Mesenchymal stem cell (in vitro differentiated cells and primary cell): ENCODE measurements around the gene ACVRL1.

Experiments used
- DNase-seq: peaks from one replicate; pipeline ENCODE4 v3.0.0-alpha.2; 2013
- H2AFZ ChIP-seq: one replicate; pipeline ENCODE4 v1.6.1; 2013; ENCODE audit warnings: low read depth, mild to moderate bottlenecking, control low read depth, inconsistent platforms, low read length, moderate library complexity
- H2AK5ac ChIP-seq: 2 replicates; pipeline ENCODE4 v1.6.1; 2013; ENCODE audit warnings: low read length, moderate library complexity, mild to moderate bottlenecking, inconsistent platforms; ENCODE audit not compliant: severe bottlenecking
- H2BK120ac ChIP-seq: one replicate; pipeline ENCODE4 v1.6.1; 2013; ENCODE audit warnings: low read depth, mild to moderate bottlenecking, inconsistent platforms, low read length, moderate library complexity
- H2BK12ac ChIP-seq, 2 experiments: one replicate each; pipeline ENCODE4 v1.6.1; 2013; ENCODE audit warnings: inconsistent platforms in 2 of 2, low read length in 2 of 2, mild to moderate bottlenecking in 2 of 2, moderate library complexity in 2 of 2, control low read depth in 1 of 2
- H2BK15ac ChIP-seq: one replicate; pipeline ENCODE4 v1.6.1; 2013; ENCODE audit warnings: mild to moderate bottlenecking, low read depth, inconsistent platforms; ENCODE audit not compliant: poor library complexity, severe bottlenecking
- H2BK5ac ChIP-seq: 2 replicates; pipeline ENCODE4 v1.6.1; 2013; ENCODE audit warnings: low read depth, mild to moderate bottlenecking, low read length, control low read depth, inconsistent platforms; ENCODE audit not compliant: poor library complexity, severe bottlenecking
- H3K14ac ChIP-seq, 2 experiments: one replicate each; pipeline ENCODE4 v1.6.1; 2013; ENCODE audit warnings: inconsistent platforms in 2 of 2, low read length in 2 of 2, control low read depth in 1 of 2, mild to moderate bottlenecking in 1 of 2, moderate library complexity in 1 of 2
- H3K18ac ChIP-seq, 2 experiments: one replicate each; pipeline ENCODE4 v1.6.1; 2013; ENCODE audit warnings: inconsistent platforms in 2 of 2, low read length in 2 of 2, control low read depth in 1 of 2, low read depth in 1 of 2, mild to moderate bottlenecking in 1 of 2
- H3K23ac ChIP-seq, 2 experiments: one replicate each; pipeline ENCODE4 v1.6.1; 2013; ENCODE audit warnings: inconsistent platforms in 2 of 2, low read length in 2 of 2, mild to moderate bottlenecking in 2 of 2, moderate library complexity in 2 of 2, control low read depth in 1 of 2
- H3K27ac ChIP-seq: 2 replicates; pipeline ENCODE4 v1.5.1; 2013; ENCODE audit warnings: mild to moderate bottlenecking, moderate library complexity, low read length, control low read depth, inconsistent platforms; ENCODE audit not compliant: poor library complexity, severe bottlenecking
- H3K27me3 ChIP-seq, 2 experiments: 2 replicates each; pipeline versions ENCODE4 v1.6.1 to v1.7.0; 2013; ENCODE audit warnings: low read length in 2 of 2, mild to moderate bottlenecking in 2 of 2, moderate library complexity in 2 of 2, control low read depth in 1 of 2, inconsistent platforms in 1 of 2; ENCODE audit not compliant: control insufficient read depth in 1 of 2, insufficient read depth in 1 of 2
- H3K36me3 ChIP-seq, 2 experiments: 2 replicates each; pipeline versions ENCODE4 v1.6.1 to v1.7.0; 2013; ENCODE audit warnings: low read length in 2 of 2, control low read depth in 1 of 2, inconsistent platforms in 1 of 2, low read depth in 1 of 2, mild to moderate bottlenecking in 1 of 2; ENCODE audit not compliant: insufficient read depth in 2 of 2, control insufficient read depth in 1 of 2
- H3K4ac ChIP-seq, 2 experiments: one replicate each; pipeline ENCODE4 v1.6.1; 2013; ENCODE audit warnings: inconsistent platforms in 2 of 2, low read length in 2 of 2, mild to moderate bottlenecking in 2 of 2, moderate library complexity in 2 of 2, control low read depth in 1 of 2, low read depth in 1 of 2
- H3K4me1 ChIP-seq: 2 replicates; pipeline ENCODE4 v1.6.1; 2013; ENCODE audit warnings: low read depth, low read length, control low read depth; ENCODE audit not compliant: control insufficient read depth, insufficient read depth
- H3K4me2 ChIP-seq: 2 replicates; pipeline ENCODE4 v1.6.1; 2013; ENCODE audit warnings: low read length, mild to moderate bottlenecking, inconsistent platforms; ENCODE audit not compliant: poor library complexity, severe bottlenecking
- H3K4me3 ChIP-seq, 2 experiments: 2 replicates each; pipeline versions ENCODE4 v1.5.1 to v1.7.0; 2013; ENCODE audit warnings: low read length in 2 of 2, mild to moderate bottlenecking in 2 of 2, control low read depth in 1 of 2, low read depth in 1 of 2; ENCODE audit not compliant: insufficient read depth in 1 of 2
- H3K79me1 ChIP-seq: replicated peaks from 2 replicates; pipeline ENCODE4 v1.6.1; 2013; ENCODE audit warnings: mild to moderate bottlenecking, control low read depth, low read length, inconsistent platforms; ENCODE audit not compliant: poor library complexity, severe bottlenecking
- H3K9ac ChIP-seq: 2 replicates; pipeline ENCODE4 v1.7.0; 2013; ENCODE audit warnings: mild to moderate bottlenecking, low read length, moderate library complexity
- H3K9me3 ChIP-seq: 2 replicates; pipeline ENCODE4 v1.7.0; 2013; ENCODE audit warnings: mild to moderate bottlenecking, low read length; ENCODE audit not compliant: control insufficient read depth
- H4K8ac ChIP-seq: one replicate; pipeline ENCODE4 v1.6.1; 2013; ENCODE audit warnings: inconsistent platforms, mild to moderate bottlenecking, low read length, moderate library complexity
- H4K91ac ChIP-seq: one replicate; pipeline ENCODE4 v1.6.1; 2013; ENCODE audit warnings: mild to moderate bottlenecking, low read length, inconsistent platforms
- WGBS: methylation state at CpG from one replicate; pipeline ENCODE4 v1.1.7; 2013; ENCODE audit warnings: mixed read lengths; 5-methylcytosine and 5-hydroxymethylcytosine counted together

ACVRL1 gene

GRCh38 chr12:51898506-51898905, 8.8 kb upstream of the ACVRL1 start:
- Histone ChIP-seq H3K9me3 (no peaks in the 10 kb centered on the region), H3K14ac (no peak overlapping the region), H3K4me2 (no peak overlapping the region), H2AK5ac (no peak overlapping the region), H3K79me1 (no peaks in the 10 kb centered on the region), H2BK15ac (no peak overlapping the region), H2BK12ac (peak overlapping the region; percentile 46 to 61), H3K18ac (peak overlapping the region; percentile 58 to 74), H3K27ac (no peak overlapping the region), H2BK120ac (peak overlapping the region; percentile 44), H3K4ac (peak overlapping the region; percentile 29 to 35), H4K8ac (peak overlapping the region; percentile 52), H3K23ac (no peak overlapping the region), H3K36me3 (no peaks in the 10 kb centered on the region), H2AFZ (no peak overlapping the region), H4K91ac (peak overlapping the region; percentile 57), H3K27me3 (no peaks in the 10 kb centered on the region), H3K4me3 (no peak overlapping the region), H2BK5ac (no peak overlapping the region), H3K9ac (peak overlapping the region; percentile 13), H3K4me1 (peaks cover 7% of the 10 kb centered on the region)
- no peak for DNase-seq
- WGBS, result 100% methylated on average over 1 of the region's 2 CpGs

- Histone ChIP-seq H3K23ac (no peak overlapping the region), H3K18ac (peak overlapping the region; percentile 58 to 74), H3K9ac (peak overlapping the region; percentile 13), H4K91ac (peak overlapping the region; percentile 78), H4K8ac (peak overlapping the region; percentile 52), H2BK120ac (peak overlapping the region; percentile 44), H2AFZ (no peak overlapping the region), H2BK12ac (peak overlapping the region in 1 of 2 experiments; percentile 46), H3K36me3 (no peaks in the 10 kb centered on the region), H2AK5ac (no peak overlapping the region), H2BK15ac (no peak overlapping the region), H3K79me1 (no peaks in the 10 kb centered on the region), H3K4ac (peak overlapping the region; percentile 19 to 57), H3K4me1 (peaks cover 7% of the 10 kb centered on the region), H3K14ac (no peak overlapping the region), H2BK5ac (no peak overlapping the region), H3K4me2 (no peak overlapping the region), H3K27ac (no peak overlapping the region), H3K4me3 (no peak overlapping the region), H3K9me3 (no peaks in the 10 kb centered on the region), H3K27me3 (no peaks in the 10 kb centered on the region)
- 37% methylated on average over 7 of the region's 9 CpGs for WGBS
- DNase-seq, result peak; percentile 93
These were observed 8.4 kb upstream of the ACVRL1 start for GRCh38 chr12:51898937-51899336.

- Histone ChIP-seq H3K9me3 (no peaks in the 10 kb centered on the region), H2BK5ac (no peak overlapping the region), H3K4ac (peak overlapping the region in 1 of 2 experiments; percentile 73), H3K4me3 (no peak overlapping the region), H3K27me3 (no peaks in the 10 kb centered on the region), H3K4me1 (peaks cover 7% of the 10 kb centered on the region), H2BK120ac (no peak overlapping the region), H3K36me3 (no peaks in the 10 kb centered on the region), H3K23ac (no peak overlapping the region), H3K27ac (no peak overlapping the region), H2BK12ac (peak overlapping the region; percentile 50 to 72), H3K4me2 (no peak overlapping the region), H4K91ac (peak overlapping the region; percentile 3), H3K18ac (peak overlapping the region; percentile 2 to 75), H2AK5ac (no peak overlapping the region), H3K9ac (no peak overlapping the region), H4K8ac (peak overlapping the region; percentile 10), H2AFZ (no peak overlapping the region), H3K79me1 (no peaks in the 10 kb centered on the region), H3K14ac (peak overlapping the region in 1 of 2 experiments; percentile 3), H2BK15ac (peak overlapping the region; percentile 80)
- DNase-seq, result no peak
- WGBS, result 97% methylated on average over 43 of the region's 43 CpGs
These were observed 6.9 kb upstream of the ACVRL1 start for GRCh38 chr12:51900323-51900889.

- H3K79me1 ChIP-seq, result no peaks in the 10 kb centered on the region
- H3K4ac ChIP-seq, result peak overlapping the region in 1 of 2 experiments; percentile 38
- H2AK5ac ChIP-seq, result no peak overlapping the region
- H3K4me3 ChIP-seq, result no peak overlapping the region
- peaks cover 7% of the 10 kb centered on the region for H3K4me1 ChIP-seq
- no peaks in the 10 kb centered on the region for H3K9me3 ChIP-seq
- no peak overlapping the region for H4K91ac ChIP-seq
- no peaks in the 10 kb centered on the region for H3K27me3 ChIP-seq
- no peak overlapping the region for H3K23ac ChIP-seq
- H2AFZ ChIP-seq, result no peak overlapping the region
- peak overlapping the region; percentile 73 for H2BK120ac ChIP-seq
- H3K36me3 ChIP-seq, result no peaks in the 10 kb centered on the region
- peak overlapping the region; percentile 71 for H4K8ac ChIP-seq
- H2BK15ac ChIP-seq, result peak overlapping the region; percentile 63
- no peak overlapping the region for H2BK5ac ChIP-seq
- no peak overlapping the region for H3K14ac ChIP-seq
- WGBS, result 79% methylated on average over 12 of the region's 14 CpGs
- H2BK12ac ChIP-seq, result peak overlapping the region; percentile 50 to 72
- H3K4me2 ChIP-seq, result no peak overlapping the region
- H3K9ac ChIP-seq, result no peak overlapping the region
- no peak for DNase-seq
- peak overlapping the region; percentile 2 to 28 for H3K18ac ChIP-seq
- H3K27ac ChIP-seq, result no peak overlapping the region
These were observed 6.0 kb upstream of the ACVRL1 start for GRCh38 chr12:51901121-51901817.
